PC-3 (cell line): ENCODE measurements around the gene OR2B6.

ENCODE experiments used
- CTCF ChIP-seq: fragments of 300-600 bp; sonication (generic); conservative IDR thresholded peaks from 2 replicates; pipeline ENCODE4 v1.5.1; 2017; ENCODE audit warnings: antibody characterized with exemption, low read depth, mild to moderate bottlenecking, low read length
- EZH2 ChIP-seq: fragments of 300-600 bp; sonication (generic); IDR thresholded peaks from one replicate; pipeline ENCODE4 v1.6.1; 2017; ENCODE audit warnings: antibody characterized with exemption, mild to moderate bottlenecking, low read length; ENCODE audit not compliant: unreplicated experiment
- EZH2phosphoT487 ChIP-seq: fragments of 300-600 bp; sonication (generic); IDR thresholded peaks from 2 replicates; pipeline ENCODE4 v1.6.1; 2018; ENCODE audit warnings: mild to moderate bottlenecking, antibody characterized with exemption, low read length, borderline replicate concordance

GRCh38 chr6:28001351-28001750 is 44.3 kb downstream of the OR2B6 start:
- no peak for TF ChIP-seq EZH2phosphoT487
- no peak for TF ChIP-seq CTCF
- no peak for TF ChIP-seq EZH2
